ENCODE data around the gene NTSR1. TPM values are rescaled to one million over a fixed set of nuclear protein-coding genes. Genes with fewer than 3 reads are reported as not detected.

NTSR1 gene
- total RNA-seq, 1 donor from 2014 or later, result not detected

GRCh38 chr20:62752671-62753501, 44.2 kb downstream of the NTSR1 start:
- Mint-ChIP-seq H3K9me3 (no peaks in the 10 kb centered on the region), H3K27me3 (ENCODE audit: low read depth) (peaks cover 11% of the 10 kb centered on the region), H3K36me3 (ENCODE audit: low read depth) (no peaks in the 10 kb centered on the region), H3K4me1 (no peaks in the 10 kb centered on the region), H3K27ac (ENCODE audit: unreplicated experiment) (no peak overlapping the region), H3K4me3 (no peak overlapping the region)
- no peak for DNase-seq (ENCODE audit: low read depth, low spot score)
- TF ChIP-seq CTCF (conservative IDR thresholded peaks at IDR 0.05), result no peak

GRCh38 chr20:62753626-62754025, 45.0 kb downstream of the NTSR1 start:
- H3K27ac Mint-ChIP-seq (ENCODE audit: unreplicated experiment), result no peak overlapping the region
- H3K27me3 Mint-ChIP-seq (ENCODE audit: low read depth), result peaks cover 11% of the 10 kb centered on the region
- H3K4me1 Mint-ChIP-seq, result no peaks in the 10 kb centered on the region
- TF ChIP-seq CTCF (conservative IDR thresholded peaks at IDR 0.05), result no peak
- no peak for DNase-seq (ENCODE audit: low read depth, low spot score)
- no peaks in the 10 kb centered on the region for H3K9me3 Mint-ChIP-seq
- H3K4me3 Mint-ChIP-seq, result no peak overlapping the region
- H3K36me3 Mint-ChIP-seq (ENCODE audit: low read depth), result no peaks in the 10 kb centered on the region

GRCh38 chr20:62754122-62754990, 45.7 kb downstream of the NTSR1 start:
- H3K27me3 Mint-ChIP-seq (ENCODE audit: low read depth), result peaks cover 11% of the 10 kb centered on the region
- no peak overlapping the region for H3K4me3 Mint-ChIP-seq
- no peak for DNase-seq (ENCODE audit: low read depth, low spot score)
- no peak for TF ChIP-seq CTCF (conservative IDR thresholded peaks at IDR 0.05)
- H3K9me3 Mint-ChIP-seq, result no peaks in the 10 kb centered on the region
- no peaks in the 10 kb centered on the region for H3K4me1 Mint-ChIP-seq
- no peaks in the 10 kb centered on the region for H3K36me3 Mint-ChIP-seq (ENCODE audit: low read depth)
- H3K27ac Mint-ChIP-seq (ENCODE audit: unreplicated experiment), result no peak overlapping the region

- no peak for DNase-seq (ENCODE audit: low read depth, low spot score)
- TF ChIP-seq CTCF (conservative IDR thresholded peaks at IDR 0.05), result no peak
- H3K27me3 Mint-ChIP-seq (ENCODE audit: low read depth), result peaks cover 11% of the 10 kb centered on the region
- H3K4me1 Mint-ChIP-seq, result peaks cover 3% of the 10 kb centered on the region
- H3K36me3 Mint-ChIP-seq (ENCODE audit: low read depth), result no peaks in the 10 kb centered on the region
- H3K4me3 Mint-ChIP-seq, result no peak overlapping the region
- H3K27ac Mint-ChIP-seq (ENCODE audit: unreplicated experiment), result no peak overlapping the region
- no peaks in the 10 kb centered on the region for H3K9me3 Mint-ChIP-seq
These were observed 46.3 kb downstream of the NTSR1 start for GRCh38 chr20:62754991-62755356.

GRCh38 chr20:62755817-62756724, 47.4 kb downstream of the NTSR1 start:
- H3K27me3 Mint-ChIP-seq (ENCODE audit: low read depth), result peaks cover 11% of the 10 kb centered on the region
- no peak for TF ChIP-seq CTCF (conservative IDR thresholded peaks at IDR 0.05)

More at GRCh38 chr20:62755817-62756724, 47.4 kb downstream of the NTSR1 start:
- Mint-ChIP-seq H3K4me1 (peaks cover 5% of the 10 kb centered on the region), H3K9me3 (no peaks in the 10 kb centered on the region), H3K27ac (ENCODE audit: unreplicated experiment) (no peak overlapping the region), H3K36me3 (ENCODE audit: low read depth) (no peaks in the 10 kb centered on the region), H3K4me3 (no peak overlapping the region)
- no peak for DNase-seq (ENCODE audit: low read depth, low spot score)
